Retina (tissue), 1 donor: Measurements from ENCODE around the gene RCAN2.
A peak's percentile ranks its signal among the peaks of the same experiment; 100 is the strongest.

ENCODE experiments used
- DNase-seq: peaks from one replicate; pipeline ENCODE4 v3.0.0-alpha.2; 2016

Gene RCAN2

GRCh38 chr6:46331461-46331860 is 159.8 kb downstream of the RCAN2 start:
- DNase-seq, result no peak

- DNase-seq, result no peak
These were observed 161.7 kb downstream of the RCAN2 start for GRCh38 chr6:46329568-46329967.

GRCh38 chr6:46327779-46328178 is 163.5 kb downstream of the RCAN2 start:
- DNase-seq, result no peak

GRCh38 chr6:46325561-46326530 is 165.4 kb downstream of the RCAN2 start:
- peak; percentile 80 for DNase-seq

GRCh38 chr6:46324706-46325105 is 166.5 kb downstream of the RCAN2 start:
- DNase-seq, result peak; percentile 34

GRCh38 chr6:46323966-46324622 is 167.2 kb downstream of the RCAN2 start:
- no peak for DNase-seq

GRCh38 chr6:46323312-46323965 is 167.8 kb downstream of the RCAN2 start:
- no peak for DNase-seq

- DNase-seq, result no peak
These were observed 170.7 kb downstream of the RCAN2 start for GRCh38 chr6:46320505-46320904.

- DNase-seq, result no peak
These were observed 175.7 kb downstream of the RCAN2 start for GRCh38 chr6:46315589-46315988.

- DNase-seq, result no peak
These were observed 178.6 kb downstream of the RCAN2 start for GRCh38 chr6:46312654-46313053.

- DNase-seq, result no peak
These were observed 181.1 kb downstream of the RCAN2 start for GRCh38 chr6:46310196-46310595.

GRCh38 chr6:46306431-46306830 is 184.8 kb downstream of the RCAN2 start:
- DNase-seq, result no peak

GRCh38 chr6:46305833-46306232 is 185.4 kb downstream of the RCAN2 start:
- no peak for DNase-seq

GRCh38 chr6:46305236-46305635 is 186.0 kb downstream of the RCAN2 start:
- DNase-seq, result no peak

GRCh38 chr6:46302816-46303215 is 188.4 kb downstream of the RCAN2 start:
- DNase-seq, result no peak

GRCh38 chr6:46302176-46302575 is 189.1 kb downstream of the RCAN2 start:
- no peak for DNase-seq

- no peak for DNase-seq
These were observed 192.0 kb downstream of the RCAN2 start for GRCh38 chr6:46299253-46299652.

- no peak for DNase-seq
These were observed 194.7 kb downstream of the RCAN2 start for GRCh38 chr6:46296586-46296985.

- DNase-seq, result no peak
These were observed 197.5 kb downstream of the RCAN2 start for GRCh38 chr6:46293641-46294316.

GRCh38 chr6:46291880-46292279 is 199.4 kb downstream of the RCAN2 start:
- no peak for DNase-seq

- no peak for DNase-seq
These were observed 200.0 kb downstream of the RCAN2 start for GRCh38 chr6:46291275-46291633.

- DNase-seq, result no peak
These were observed 200.6 kb downstream of the RCAN2 start for GRCh38 chr6:46290421-46291274.
